Loucy (cell line): ENCODE measurements around the gene JAG2.

Source experiments
- EZH2phosphoT487 ChIP-seq: fragments of 200-600 bp; IDR thresholded peaks from 2 replicates; pipeline ENCODE4 v1.6.1; 2018; ENCODE audit warnings: antibody characterized with exemption, mild to moderate bottlenecking, moderate library complexity, borderline replicate concordance
- TF ChIP-seq, protein P1 (sequence below): fragments of 200-600 bp; sonication (generic); conservative IDR thresholded peaks from 2 replicates; pipeline ENCODE4 v1.5.1; 2014; ENCODE audit warnings: mild to moderate bottlenecking, antibody characterized with exemption, low read length

DNA sequence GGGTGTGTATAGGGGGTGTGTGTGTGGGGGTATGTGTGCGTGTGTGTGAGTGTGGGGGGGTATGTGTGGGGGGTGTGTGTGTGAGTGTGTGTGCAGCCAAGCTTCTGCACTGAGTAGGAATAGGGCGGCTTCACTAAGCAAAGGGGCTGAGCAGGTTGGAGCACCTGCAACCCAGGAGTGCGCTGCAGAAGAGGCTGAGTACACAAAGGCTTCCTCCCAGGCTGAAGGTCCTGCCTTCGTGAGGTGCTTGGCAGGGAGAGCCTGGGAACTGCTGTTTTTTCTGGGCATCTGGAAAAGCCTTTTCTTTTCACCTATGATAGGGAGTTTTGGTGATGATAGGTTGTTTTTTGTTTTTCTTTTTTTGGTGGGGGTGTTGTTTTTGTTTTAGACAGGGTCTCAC lies 18.5 kb upstream of the JAG2 start:
- TF ChIP-seq, protein P1, sequence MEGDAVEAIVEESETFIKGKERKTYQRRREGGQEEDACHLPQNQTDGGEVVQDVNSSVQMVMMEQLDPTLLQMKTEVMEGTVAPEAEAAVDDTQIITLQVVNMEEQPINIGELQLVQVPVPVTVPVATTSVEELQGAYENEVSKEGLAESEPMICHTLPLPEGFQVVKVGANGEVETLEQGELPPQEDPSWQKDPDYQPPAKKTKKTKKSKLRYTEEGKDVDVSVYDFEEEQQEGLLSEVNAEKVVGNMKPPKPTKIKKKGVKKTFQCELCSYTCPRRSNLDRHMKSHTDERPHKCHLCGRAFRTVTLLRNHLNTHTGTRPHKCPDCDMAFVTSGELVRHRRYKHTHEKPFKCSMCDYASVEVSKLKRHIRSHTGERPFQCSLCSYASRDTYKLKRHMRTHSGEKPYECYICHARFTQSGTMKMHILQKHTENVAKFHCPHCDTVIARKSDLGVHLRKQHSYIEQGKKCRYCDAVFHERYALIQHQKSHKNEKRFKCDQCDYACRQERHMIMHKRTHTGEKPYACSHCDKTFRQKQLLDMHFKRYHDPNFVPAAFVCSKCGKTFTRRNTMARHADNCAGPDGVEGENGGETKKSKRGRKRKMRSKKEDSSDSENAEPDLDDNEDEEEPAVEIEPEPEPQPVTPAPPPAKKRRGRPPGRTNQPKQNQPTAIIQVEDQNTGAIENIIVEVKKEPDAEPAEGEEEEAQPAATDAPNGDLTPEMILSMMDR, result no peak
- no peak for TF ChIP-seq EZH2phosphoT487
